ENCODE results near the gene EIF3B.

GRCh38 chr7:2387897-2388636 lies 33.4 kb downstream of the EIF3B start:
- no peak for TF ChIP-seq ARNT (IDR thresholded peaks at IDR 0.05)
- TF ChIP-seq SP1 (IDR thresholded peaks at IDR 0.05) = no peak
- TF ChIP-seq LEF1 (IDR thresholded peaks at IDR 0.05; ENCODE audit: borderline replicate concordance) = no peak
- no peak for TF ChIP-seq SUZ12 (IDR thresholded peaks at IDR 0.05)

Data from HEK293T (cell line).